ENCODE data around the gene YEATS2. TPM values are rescaled to one million over a fixed set of nuclear protein-coding genes. Genes with fewer than 3 reads are reported as not detected.

Gene YEATS2
- polyA plus RNA-seq, 1 of the 3 experiments (the other 2 are of a cell fraction): 19.9 TPM

GRCh38 chr3:183837894-183838293 lies 140.3 kb downstream of the YEATS2 start (continued):
- TF ChIP-seq GABPA (IDR thresholded peaks at IDR 0.05; ENCODE audit: low read depth) (no peak), FOSL2 (IDR thresholded peaks at IDR 0.05; ENCODE audit: borderline replicate concordance, low read depth) (no peak), FOXJ3 (CRISPR knock-in tag; IDR thresholded peaks at IDR 0.05) (no peak), SMC3 (IDR thresholded peaks at IDR 0.05; ENCODE audit: low read depth, low read length) (no peak), USF1 (IDR thresholded peaks at IDR 0.05; ENCODE audit: borderline replicate concordance, low read depth) (no peak), CHD2 (IDR thresholded peaks at IDR 0.05; ENCODE audit: low read length, partially characterized antibody) (no peak), GATA2 (CRISPR knock-in tag; IDR thresholded peaks at IDR 0.05) (no peak), ELF1 (IDR thresholded peaks at IDR 0.05) (no peak), EP300 (IDR thresholded peaks at IDR 0.05; ENCODE audit: borderline replicate concordance in 1 of 2, low read depth in 1 of 2, low read length in 1 of 2) (no peak)

GRCh38 chr3:183839751-183840150 lies 142.2 kb downstream of the YEATS2 start:
- Histone ChIP-seq H3F3A (replicated peaks; ENCODE audit: insufficient read depth) (peaks cover 7% of the 10 kb centered on the region), H3K27ac (ENCODE audit: low read depth in 2 of 2, low read length in 1 of 2) (no peak overlapping the region), H3K79me2 (ENCODE audit: insufficient read depth) (peaks cover 8% of the 10 kb centered on the region; the same call in 1 of the 2 replicates), H3K9me3 (no peaks in the 10 kb centered on the region), H3K9me2 (no peaks in the 10 kb centered on the region), H4K20me1 (ENCODE audit: insufficient read depth) (no peaks in the 10 kb centered on the region), H3K36me3 (replicated peaks in 1 of 2; ENCODE audit: control insufficient read depth in 1 of 2, insufficient read depth in 2 of 2, low read length in 1 of 2) (peaks cover 37 to 48% of the 10 kb centered on the region in 2 experiments), H3K27me3 (ENCODE audit: insufficient read depth) (no peaks in the 10 kb centered on the region), H3K9ac (no peak overlapping the region), H3K4me1 (ENCODE audit: control insufficient read depth in 1 of 2, insufficient read depth in 2 of 2, low read depth in 1 of 2, low read length in 1 of 2) (no peaks in the 10 kb centered on the region; a peak in 1 of 4 replicates), H3K4me2 (no peak overlapping the region), H3K4me3 (ENCODE audit: low read depth in 2 of 2, low read length in 1 of 2) (no peak overlapping the region), H2AFZ (ENCODE audit: low read depth) (no peak overlapping the region)
- CTCF ChIA-PET: interaction anchor here (1.2 to 1.9 kb wide), 2 partner anchors 13 to 14 kb away, joined by 3 to 6 read pairs; partner anchors contain the start of gene MAP6D1
- WGBS (ENCODE audit: low lambda C conversion rate): 96% methylated on average over 4 of the region's 4 CpGs
- DNase-seq: no peak
- POLR2A ChIA-PET: interaction anchor here (1.7 kb wide), 1 partner anchor 14 kb away, joined by 5 read pairs; the partner anchor contains the start of gene MAP6D1
- TF ChIP-seq SIN3A (IDR thresholded peaks at IDR 0.05; ENCODE audit: borderline replicate concordance, low read depth, low read length) (no peak), PBX3 (IDR thresholded peaks at IDR 0.05) (no peak), RXRA (IDR thresholded peaks at IDR 0.05; ENCODE audit: borderline replicate concordance, low read depth) (no peak), POLR2AphosphoS5 (IDR thresholded peaks at IDR 0.05; ENCODE audit: low read depth, low read length) (no peak), MEF2A (IDR thresholded peaks at IDR 0.05; ENCODE audit: borderline replicate concordance, low read depth) (no peak), FOXJ3 (CRISPR knock-in tag; IDR thresholded peaks at IDR 0.05) (no peak), USF1 (IDR thresholded peaks at IDR 0.05; ENCODE audit: borderline replicate concordance, low read depth) (no peak), ELF1 (IDR thresholded peaks at IDR 0.05) (no peak), EZH2phosphoT487 (IDR thresholded peaks at IDR 0.05; ENCODE audit: borderline replicate concordance, low read depth) (no peak), IRF3 (IDR thresholded peaks at IDR 0.05; ENCODE audit: low read depth, low read length) (no peak), GATA2 (CRISPR knock-in tag; IDR thresholded peaks at IDR 0.05) (no peak), JUND (IDR thresholded peaks at IDR 0.05) (no peak), SMC3 (IDR thresholded peaks at IDR 0.05; ENCODE audit: low read depth, low read length) (no peak), TCF12 (IDR thresholded peaks at IDR 0.05) (no peak), EP300 (IDR thresholded peaks at IDR 0.05; ENCODE audit: borderline replicate concordance in 1 of 2, low read depth in 1 of 2, low read length in 1 of 2) (no peak), FOXM1 (IDR thresholded peaks at IDR 0.05; ENCODE audit: low read depth) (no peak)
- TF ChIP-seq, protein P1, sequence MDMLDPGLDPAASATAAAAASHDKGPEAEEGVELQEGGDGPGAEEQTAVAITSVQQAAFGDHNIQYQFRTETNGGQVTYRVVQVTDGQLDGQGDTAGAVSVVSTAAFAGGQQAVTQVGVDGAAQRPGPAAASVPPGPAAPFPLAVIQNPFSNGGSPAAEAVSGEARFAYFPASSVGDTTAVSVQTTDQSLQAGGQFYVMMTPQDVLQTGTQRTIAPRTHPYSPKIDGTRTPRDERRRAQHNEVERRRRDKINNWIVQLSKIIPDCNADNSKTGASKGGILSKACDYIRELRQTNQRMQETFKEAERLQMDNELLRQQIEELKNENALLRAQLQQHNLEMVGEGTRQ (IDR thresholded peaks at IDR 0.05; ENCODE audit: borderline replicate concordance, low read depth, low read length): no peak

Measured in SK-N-SH (cell line).